Stimulated activated CD4-positive, alpha-beta T cell treated with anti-CD3 and anti-CD28 coated beads, Interleukin-15, amount 100 ng/mL, for 24 hours (primary cell): ENCODE data around the gene IMMP2L.

ENCODE experiments used
- DNase-seq: peaks from one replicate; pipeline ENCODE4 v3.0.0-alpha.2; 2020

Gene IMMP2L

GRCh38 chr7:111556977-111557376 is 5.3 kb downstream of the IMMP2L start:
- no peak for DNase-seq

GRCh38 chr7:111554086-111554485 is 8.2 kb downstream of the IMMP2L start:
- DNase-seq: no peak

DNA sequence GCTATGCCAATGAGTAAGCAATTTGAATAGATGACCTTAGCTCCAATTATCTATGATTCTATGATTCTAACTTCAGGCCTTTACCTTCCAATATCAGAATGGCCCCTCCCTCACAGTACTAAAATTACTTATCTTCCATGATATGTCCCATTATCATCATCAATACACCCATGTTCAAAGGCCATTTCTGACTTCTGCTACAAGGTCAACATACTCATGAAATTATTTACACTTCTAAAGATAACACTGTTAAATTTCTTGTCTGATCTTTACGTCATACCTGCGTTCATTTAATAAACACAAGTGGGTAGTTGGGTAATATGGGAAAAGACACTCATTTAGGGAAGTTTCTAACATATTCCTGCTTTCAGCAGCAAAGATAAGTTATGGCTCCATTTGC is 21.2 kb downstream of the IMMP2L start:
- no peak for DNase-seq

GRCh38 chr7:111540199-111540815 is 22.0 kb downstream of the IMMP2L start:
- no peak for DNase-seq

DNA sequence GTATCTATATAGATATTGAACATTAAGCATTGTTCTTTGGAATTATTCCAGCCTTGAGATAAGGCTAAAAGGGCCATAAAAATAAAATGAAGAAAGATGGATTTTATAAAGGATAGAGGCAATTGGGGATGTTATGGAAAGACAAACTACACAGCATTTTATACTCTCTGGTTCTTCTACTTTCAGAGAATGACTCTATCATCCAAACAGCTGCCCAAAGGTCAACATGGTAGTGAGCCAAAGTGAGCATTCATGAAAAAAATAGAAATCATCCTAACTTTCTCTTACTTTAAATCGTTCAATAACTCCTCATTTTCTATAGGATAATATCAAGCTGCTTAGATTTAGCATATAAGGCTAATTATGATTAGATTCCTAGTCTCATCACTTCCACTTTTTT is 25.2 kb downstream of the IMMP2L start:
- no peak for DNase-seq

GRCh38 chr7:111535142-111535870 is 27.0 kb downstream of the IMMP2L start:
- no peak for DNase-seq

GRCh38 chr7:111532625-111533024 is 29.7 kb downstream of the IMMP2L start:
- DNase-seq: no peak

DNA sequence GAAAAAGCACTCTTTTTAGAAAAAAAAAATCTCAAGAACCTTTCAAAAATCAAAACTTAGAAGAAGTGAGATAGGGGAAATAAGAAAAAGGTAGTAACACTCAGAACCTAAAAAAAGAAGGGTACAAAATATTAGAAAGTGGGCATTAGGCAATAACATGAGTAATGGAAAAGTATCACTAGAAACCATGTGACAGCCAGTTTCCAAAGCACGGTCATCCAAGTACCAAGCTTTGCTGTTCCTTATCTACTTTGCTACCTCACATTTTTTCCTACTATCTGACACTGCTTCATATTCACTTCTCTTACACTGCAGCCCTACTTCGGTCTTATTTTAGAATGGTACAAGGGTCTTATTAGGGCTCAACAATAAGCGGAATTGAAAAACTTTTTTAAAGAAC is 30.3 kb downstream of the IMMP2L start:
- DNase-seq: no peak

- no peak for DNase-seq
These were observed 32.0 kb downstream of the IMMP2L start for GRCh38 chr7:111530356-111530668.

- DNase-seq: no peak
These were observed 32.6 kb downstream of the IMMP2L start for GRCh38 chr7:111529507-111530355.

DNA sequence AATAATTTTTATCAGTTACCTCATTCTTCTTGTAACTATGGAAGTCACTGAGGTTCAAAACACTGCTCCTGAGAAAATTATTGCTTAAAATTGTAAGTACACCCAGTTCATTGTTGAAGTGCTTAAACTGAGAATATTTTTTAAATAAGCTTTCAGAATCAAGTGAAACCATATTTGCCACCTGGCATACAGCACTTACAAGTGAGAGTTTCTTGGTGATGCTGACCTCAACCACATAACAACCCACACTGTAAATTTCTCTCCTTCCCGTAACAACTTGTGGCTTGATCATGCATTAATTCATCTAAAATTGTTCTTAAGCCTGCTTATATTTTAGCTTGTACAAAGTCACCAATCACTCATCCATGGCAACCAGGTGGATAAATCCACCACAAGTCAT is 34.0 kb downstream of the IMMP2L start:
- DNase-seq: no peak

GRCh38 chr7:111527545-111527944 is 34.7 kb downstream of the IMMP2L start:
- DNase-seq: no peak

- no peak for DNase-seq
These were observed 37.2 kb downstream of the IMMP2L start for GRCh38 chr7:111525100-111525499.

- DNase-seq: no peak
These were observed 40.6 kb downstream of the IMMP2L start for GRCh38 chr7:111521660-111522059.

- no peak for DNase-seq
These were observed 44.0 kb downstream of the IMMP2L start for GRCh38 chr7:111518264-111518663.

DNA sequence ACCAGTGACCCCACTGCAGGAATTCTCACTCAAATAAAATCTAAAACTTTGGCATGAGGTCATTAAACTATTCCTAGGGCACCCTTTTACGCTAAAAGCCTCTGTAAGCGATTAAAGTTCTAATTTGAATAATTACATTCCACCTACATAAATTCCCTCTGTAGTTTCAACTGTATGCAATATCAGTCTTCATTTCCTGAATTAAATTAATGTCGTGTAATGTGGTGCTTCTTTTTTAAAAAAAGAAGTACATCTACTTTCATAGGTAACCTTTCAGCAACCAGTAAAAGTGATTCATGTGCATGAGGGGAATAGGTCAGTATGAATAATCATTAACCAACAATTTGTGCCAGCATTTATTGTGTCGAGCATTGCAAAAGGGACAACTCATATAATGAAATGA is 44.7 kb downstream of the IMMP2L start:
- no peak for DNase-seq

- DNase-seq: no peak
These were observed 45.7 kb downstream of the IMMP2L start for GRCh38 chr7:111516612-111517011.

DNA sequence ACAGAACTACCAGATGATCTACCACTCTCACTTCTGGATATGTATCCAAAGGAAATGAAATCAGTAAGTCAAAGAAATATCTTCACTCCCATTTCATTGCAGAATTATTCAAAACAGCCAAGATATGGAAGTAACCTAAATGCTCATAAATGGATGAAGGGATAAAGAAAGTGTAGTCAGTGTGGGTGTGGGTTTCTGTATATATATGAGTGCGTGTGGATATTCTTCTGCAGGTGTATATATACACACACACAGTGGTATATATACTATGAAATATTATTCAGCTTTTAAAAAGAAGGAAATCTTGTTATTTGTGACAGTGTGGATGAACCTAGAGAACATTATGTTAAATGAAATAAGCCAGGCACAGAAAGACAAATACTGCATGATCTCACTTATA is 48.7 kb downstream of the IMMP2L start:
- DNase-seq: no peak

DNA sequence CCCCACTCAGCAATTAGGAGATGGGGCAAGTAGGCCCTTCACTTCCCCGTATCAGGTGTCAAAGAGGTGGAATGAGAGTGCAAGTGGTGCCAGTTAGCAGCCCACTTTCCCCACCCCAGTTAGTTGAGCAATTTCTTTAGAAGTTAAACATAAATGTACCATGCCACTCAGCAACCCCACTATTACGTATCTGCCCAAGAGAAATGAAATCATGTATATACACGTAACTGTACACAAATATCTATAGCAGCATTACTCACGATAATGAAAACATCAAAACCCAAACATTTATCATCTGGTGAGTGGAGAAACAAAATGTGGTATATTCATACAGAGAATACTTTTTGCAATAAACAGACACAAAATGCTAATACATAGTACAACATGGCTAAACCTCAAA is 50.4 kb downstream of the IMMP2L start:
- DNase-seq: no peak

- DNase-seq: no peak
These were observed 51.5 kb downstream of the IMMP2L start for GRCh38 chr7:111510584-111511378.

GRCh38 chr7:111510062-111510461 is 52.2 kb downstream of the IMMP2L start:
- no peak for DNase-seq

- DNase-seq: no peak
These were observed 53.0 kb downstream of the IMMP2L start for GRCh38 chr7:111509288-111509687.

- DNase-seq: no peak
These were observed 53.9 kb downstream of the IMMP2L start for GRCh38 chr7:111508387-111508786.
